Measurements from ENCODE around the gene ERRFI1.
"Not testable (repeated sequence)": the region's sequence is repeated elsewhere in the genome, so short reads cannot be mapped to it uniquely, and the experiment has no call there.

ERRFI1 gene

DNA sequence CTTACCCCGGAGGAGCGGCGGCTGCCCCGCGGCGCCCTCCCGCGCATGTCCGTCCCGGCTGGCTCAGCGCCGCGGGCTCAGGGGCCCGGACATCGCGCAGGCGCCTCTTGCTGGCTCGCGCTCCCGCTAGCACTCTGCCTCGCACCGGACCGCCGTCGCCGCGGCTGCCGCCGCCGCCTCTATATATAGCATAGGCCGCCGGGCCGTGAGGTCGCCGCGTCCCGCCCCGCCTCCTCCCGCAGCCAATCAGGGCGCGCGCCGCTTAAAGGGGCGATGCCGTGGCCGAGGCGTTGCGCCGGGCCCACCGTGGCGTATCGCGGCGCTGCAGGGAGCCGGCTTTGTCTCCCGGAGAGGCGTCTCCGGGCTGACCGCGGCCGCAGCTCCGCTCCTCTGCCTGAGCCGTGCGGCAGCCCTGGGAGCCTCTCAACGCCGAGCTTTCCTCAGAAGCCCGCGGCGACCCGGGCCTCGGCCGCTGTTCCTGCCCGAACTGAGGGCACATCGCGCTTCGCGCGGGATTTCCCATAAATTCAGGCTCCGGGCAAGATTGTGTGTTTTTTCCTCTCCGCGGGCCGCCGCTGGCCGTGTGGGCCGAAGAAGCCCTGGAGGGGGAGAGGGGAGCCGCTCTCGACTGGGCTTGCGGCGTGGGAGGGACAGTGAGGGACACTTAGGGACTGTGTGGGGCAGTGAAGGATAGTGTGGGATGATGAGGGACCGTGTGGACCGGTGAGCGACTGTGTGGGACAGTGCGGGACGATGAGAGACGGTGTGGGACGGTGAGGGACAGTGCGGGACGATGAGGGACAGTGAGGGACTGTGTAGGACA, at the start of gene ERRFI1:
Gene ERRFI1, minus strand, starts transcription at position 157 of the 823 bp plus-strand sequence. CDS start 10,690 bp downstream, outside the sequence.
- peak; percentile 97 for DNase-seq (ENCODE audit: low read depth)

DNA sequence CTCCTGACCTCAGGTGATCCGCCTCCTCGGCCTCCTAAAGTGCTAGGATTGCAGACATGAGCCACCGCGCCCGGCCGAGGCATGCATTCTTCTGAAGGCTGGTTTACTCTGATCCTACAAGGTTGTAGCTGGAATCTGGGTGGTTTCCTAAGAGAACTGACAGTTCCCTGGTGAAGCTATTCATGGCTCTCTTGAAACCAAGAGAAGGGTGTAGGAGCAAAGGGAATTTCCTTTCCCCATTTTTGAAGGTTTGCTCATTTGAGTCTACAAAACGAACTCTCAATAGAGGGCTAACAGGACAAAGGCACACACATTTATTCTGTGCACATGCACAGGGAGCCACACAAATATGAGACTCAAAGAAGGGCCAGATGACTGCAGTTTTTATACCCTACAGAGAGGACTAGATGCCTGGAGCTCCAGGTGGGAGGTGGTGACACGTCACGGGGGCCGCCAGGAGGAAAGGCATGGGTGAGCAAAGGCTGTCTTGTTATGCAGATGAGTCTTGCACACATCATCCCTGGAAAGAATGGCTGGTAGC, 49.5 kb upstream of the ERRFI1 start:
- no peak for DNase-seq (ENCODE audit: low read depth)

- DNase-seq (ENCODE audit: low read depth), result no peak
These were observed 47.2 kb upstream of the ERRFI1 start for GRCh38 chr1:8073112-8073855.

DNA sequence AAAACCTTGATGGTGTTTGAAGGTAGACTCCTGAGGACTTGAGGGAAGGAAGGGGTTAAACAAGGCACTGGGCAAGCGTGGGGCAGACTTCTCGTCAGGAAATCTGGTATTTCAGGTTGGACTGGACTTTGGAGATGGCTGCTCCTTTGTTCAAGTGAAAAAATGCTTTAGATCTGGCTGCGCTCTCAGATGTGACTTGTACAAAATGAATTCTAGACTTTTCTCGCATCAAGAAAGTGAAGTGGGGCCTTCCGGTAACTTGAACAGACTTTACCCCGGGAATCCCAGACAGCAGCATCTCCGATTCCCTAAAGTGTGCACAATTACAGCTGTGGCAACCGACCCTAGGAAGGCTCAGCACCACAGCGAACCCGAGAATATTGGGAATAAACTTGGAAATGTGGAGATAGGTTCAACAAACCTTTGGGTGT, 44.3 kb upstream of the ERRFI1 start:
- no peak for DNase-seq (ENCODE audit: low read depth)

DNA sequence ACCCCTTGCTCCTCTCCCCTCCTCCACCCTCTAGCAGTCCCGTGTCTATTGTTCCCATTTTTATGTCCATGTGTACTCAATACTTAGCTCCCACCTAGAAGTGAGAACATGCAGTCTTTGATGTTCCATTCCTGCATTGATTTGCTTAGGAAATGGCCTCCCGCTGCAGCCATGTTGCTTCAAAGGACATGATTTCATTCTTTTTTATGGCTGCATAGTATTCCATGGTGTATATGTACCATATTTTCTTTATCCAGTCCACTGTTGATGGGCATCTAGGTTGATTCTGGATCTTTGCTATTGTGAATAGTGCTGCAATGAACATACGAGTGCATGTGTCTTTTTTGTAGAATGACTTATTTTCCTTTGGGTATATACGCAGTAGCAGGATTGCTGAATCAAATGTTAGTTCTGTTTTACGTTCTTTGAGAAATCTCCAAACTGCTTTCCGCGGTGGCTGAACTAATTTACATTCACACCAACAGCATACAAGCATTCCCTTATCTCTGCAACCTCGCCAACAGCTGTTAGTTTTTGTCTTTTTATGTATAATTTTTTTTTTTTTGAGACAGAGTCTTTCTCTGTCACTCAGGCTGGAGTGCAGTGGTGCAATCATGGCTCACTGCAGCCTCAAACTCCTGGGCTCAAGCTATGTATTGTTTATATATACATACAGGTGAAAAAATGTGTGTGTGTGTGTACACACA, 43.7 kb upstream of the ERRFI1 start:
- DNase-seq (ENCODE audit: low read depth), result not testable (repeated sequence)

DNA sequence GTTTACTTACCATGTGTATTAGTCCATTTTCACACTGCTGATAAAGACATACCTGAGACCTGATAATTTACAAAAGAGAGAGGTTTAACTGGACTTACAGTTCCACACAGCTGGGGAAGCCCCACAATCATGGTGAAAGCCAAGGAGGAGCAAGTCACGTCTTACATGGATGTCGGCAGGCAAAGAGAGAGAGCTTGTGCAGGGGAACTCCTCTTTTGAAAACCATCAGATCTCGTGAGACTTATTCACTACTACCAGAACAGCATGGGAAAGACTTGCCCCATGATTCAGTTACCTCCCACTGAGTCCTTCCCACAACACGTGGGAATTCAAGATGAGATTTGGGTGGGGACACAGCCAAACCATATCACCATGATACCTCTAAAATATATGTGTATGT, 39.3 kb upstream of the ERRFI1 start:
- no peak for DNase-seq (ENCODE audit: low read depth)

GRCh38 chr1:8063298-8064036, 37.4 kb upstream of the ERRFI1 start:
- DNase-seq (ENCODE audit: low read depth), result no peak

GRCh38 chr1:8062861-8063260, 36.8 kb upstream of the ERRFI1 start:
- DNase-seq (ENCODE audit: low read depth), result no peak

DNA sequence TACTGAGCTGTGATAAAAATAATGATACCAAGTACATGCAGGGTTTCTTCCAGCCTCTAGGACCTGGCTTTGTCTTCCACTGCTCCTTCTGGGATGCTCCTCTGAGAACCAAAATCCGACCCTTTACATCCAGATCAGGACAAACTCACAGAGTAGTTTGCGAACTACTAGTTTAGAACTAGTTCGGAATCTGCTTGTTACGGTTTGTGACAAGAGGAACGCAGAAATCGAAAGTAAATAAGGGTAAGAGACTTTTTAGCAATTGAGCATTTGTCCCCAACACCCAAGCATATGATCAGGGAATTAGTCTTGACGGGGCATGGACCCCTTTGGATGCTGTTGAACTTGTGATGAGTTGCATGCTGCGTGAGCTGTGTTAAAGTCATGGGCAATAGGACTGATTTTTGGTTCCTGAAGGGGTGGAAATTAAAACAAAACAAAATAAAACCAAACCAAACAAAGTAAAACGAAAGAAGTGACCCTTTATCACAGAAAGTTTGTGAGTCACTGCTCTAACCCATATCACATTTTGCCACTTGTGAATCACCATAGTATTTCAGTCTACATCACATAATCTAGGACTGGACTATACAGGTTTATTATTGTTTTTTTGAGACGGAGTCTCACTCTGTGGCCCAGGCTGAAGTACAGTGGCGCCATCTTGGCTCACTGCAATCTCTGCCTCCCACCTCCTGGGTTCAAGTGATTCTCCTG, 35.7 kb upstream of the ERRFI1 start:
- DNase-seq (ENCODE audit: low read depth), result peak; percentile 29

- peak; percentile 95 for DNase-seq (ENCODE audit: low read depth)
These were observed 35.1 kb upstream of the ERRFI1 start for GRCh38 chr1:8061210-8061609.

DNA sequence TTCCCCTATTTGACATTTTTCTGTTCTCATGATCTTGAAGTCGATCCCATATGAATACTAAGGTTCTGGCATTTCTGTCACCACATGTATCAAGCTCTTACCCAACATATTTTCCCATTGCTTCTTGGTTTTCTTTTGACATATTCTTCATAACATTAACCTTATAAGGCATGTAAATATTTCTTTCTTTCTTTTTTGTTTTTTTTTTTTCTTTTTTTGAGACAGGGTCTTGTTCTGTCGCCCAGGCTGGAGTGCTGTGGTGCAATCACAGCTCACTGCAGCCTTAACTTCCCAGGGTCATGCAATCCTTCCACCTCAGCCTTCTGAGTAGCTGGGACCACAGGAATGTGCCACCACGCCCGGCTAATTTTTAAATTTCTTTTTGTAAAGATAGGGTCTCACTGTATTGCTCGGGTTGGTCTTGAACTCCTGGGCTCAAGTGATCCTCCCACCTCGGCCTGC, 33.1 kb upstream of the ERRFI1 start:
- DNase-seq (ENCODE audit: low read depth), result peak; percentile 91

DNA sequence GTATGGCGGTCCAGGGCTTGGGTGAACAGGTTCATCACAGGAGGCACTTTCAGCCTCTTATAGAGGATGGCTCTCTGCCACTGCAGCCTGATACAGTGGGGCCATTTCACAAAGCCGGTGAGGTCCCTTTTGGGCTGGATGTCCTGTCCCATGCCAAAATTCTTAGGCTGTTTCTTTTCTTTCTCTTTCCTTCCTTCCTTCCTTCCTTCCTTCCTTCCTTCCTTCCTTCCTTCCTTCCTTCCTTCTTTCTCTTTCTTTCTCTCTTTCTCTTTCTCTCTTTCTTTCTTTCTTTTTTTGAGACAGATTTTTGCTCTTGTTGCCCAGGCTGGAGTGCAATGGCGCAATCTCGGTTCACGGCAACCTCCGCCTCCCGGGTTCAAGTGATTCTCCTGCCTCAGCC, 31.7 kb upstream of the ERRFI1 start:
- not testable (repeated sequence) for DNase-seq (ENCODE audit: low read depth)

GRCh38 chr1:8055973-8056372, 29.9 kb upstream of the ERRFI1 start:
- DNase-seq (ENCODE audit: low read depth), result peak; percentile 70

DNA sequence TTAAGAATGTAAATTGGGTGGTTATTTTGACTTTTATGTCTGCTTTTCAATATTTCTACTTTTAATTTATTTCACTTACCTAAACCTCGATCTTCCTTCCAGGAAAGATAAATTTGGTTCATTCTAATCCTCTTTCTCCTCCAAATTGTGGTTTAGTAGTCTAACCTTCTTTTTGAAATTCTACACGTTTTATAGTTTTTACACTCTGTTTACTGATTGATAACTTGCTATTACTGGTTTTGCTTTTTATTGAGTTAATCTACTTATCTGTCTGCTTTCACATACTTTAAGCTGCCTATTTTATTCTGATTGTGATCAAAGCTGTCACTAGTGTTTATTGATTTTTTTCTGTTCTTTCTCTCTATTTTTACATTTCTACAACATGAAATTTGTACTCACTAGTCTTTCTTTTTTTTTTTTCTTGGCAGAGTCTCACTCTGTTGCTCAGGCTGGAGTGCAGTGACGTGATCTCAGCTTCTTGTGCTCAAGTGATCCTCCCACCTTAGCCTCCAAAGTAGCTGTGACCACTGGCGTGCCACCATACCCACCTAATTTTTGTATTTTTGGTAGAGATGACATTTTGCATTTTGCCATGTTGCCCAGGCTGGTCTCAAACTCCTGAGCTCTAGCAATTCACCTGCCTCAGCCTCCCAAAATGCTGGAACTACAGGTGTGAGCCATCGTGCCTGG, 27.9 kb upstream of the ERRFI1 start:
- no peak for DNase-seq (ENCODE audit: low read depth)

GRCh38 chr1:8051650-8052049, 25.5 kb upstream of the ERRFI1 start:
- no peak for DNase-seq (ENCODE audit: low read depth)

- not testable (repeated sequence) for DNase-seq (ENCODE audit: low read depth)
These were observed 23.1 kb upstream of the ERRFI1 start for GRCh38 chr1:8049229-8049628.

DNA sequence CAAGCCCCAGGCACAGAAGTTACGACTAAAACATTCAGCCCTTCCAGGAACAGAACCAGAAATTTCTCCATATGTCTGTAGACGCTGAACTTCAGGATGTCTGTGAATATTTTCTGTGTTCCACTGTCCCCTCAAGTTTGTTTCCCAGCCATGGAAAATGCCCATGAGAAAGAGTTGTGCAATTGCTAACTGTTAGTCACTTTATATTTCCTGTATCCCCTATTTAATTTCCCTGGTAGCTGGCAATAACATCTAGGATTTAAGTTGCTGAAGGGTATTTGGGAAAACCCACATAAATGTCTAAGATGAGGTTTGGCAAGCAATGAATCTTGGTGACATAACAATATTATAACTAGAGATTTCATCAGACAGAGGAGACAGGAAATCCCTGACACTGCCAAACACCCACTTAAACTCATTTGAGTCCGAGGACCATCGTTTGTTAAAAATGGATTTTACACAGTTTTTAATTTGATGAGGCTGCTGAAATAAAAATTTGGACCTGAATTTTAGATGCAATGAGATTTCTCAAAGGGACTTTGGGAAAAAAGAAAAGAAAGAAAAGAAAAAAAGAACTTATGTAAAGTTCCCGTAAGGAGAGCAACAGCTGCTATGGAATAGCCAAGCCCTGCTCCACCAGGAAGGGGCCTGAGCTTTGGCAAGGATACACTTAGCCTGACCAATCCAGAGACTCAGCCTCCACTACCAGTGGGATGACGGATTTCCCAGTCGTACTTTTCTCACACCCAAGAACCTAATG, 21.8 kb upstream of the ERRFI1 start:
- peak; percentile 78 for DNase-seq (ENCODE audit: low read depth)

DNA sequence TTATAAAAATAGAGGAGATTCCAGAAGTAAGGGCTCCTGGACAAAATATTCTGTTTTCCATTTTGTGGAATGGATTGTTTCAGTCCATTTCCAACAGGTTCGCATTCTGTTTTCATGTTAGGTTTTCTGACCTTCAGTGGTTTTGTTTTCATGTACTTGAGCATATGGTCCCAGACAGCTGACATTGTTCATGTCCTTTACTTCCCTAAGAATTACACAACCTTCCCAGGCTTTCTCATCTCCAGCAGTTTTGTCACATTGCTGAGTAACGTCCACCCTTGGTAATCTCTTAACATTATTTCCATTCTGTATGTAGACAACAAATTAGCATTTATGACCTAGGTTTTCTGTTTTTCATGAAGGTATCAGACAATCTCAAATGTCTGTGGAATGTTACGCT, 21.0 kb upstream of the ERRFI1 start:
- peak; percentile 46 for DNase-seq (ENCODE audit: low read depth)

DNA sequence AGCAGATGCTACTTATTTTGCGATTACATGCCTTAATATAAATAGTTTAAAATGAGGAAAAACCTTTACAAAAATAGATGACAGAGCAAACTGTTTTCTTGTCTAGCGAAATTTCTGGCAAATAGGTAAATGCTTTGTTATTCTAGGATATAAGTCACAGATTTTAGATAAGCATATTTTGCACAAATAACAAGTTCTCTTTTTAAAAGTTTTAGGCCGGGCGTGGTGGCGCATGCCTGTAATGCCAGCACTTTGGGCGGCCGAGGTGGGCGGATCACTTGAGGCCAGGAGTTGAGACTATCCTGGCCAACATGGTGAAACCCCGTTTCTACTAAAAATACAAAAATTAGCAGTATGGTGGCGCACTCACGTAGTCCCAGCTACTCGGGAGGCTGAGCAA, 20.3 kb upstream of the ERRFI1 start:
- DNase-seq (ENCODE audit: low read depth), result no peak
